GM03348 (cell line): ENCODE data around the gene COL16A1.

Experiments
- DNase-seq: peaks from one replicate; pipeline ENCODE4 v3.0.0; 2012; ENCODE audit warnings: low spot score

The COL16A1 gene

GRCh38 chr1:31703431-31704270 lies at the start of gene COL16A1:
COL16A1 (minus strand) TSS chr1:31704017; CDS start chr1:31702193, 1,824 bp downstream.
- DNase-seq = peak; percentile 94

GRCh38 chr1:31752952-31753475 lies 49.2 kb upstream of the COL16A1 start:
- DNase-seq = no peak

GRCh38 chr1:31752258-31752657 lies 48.4 kb upstream of the COL16A1 start:
- no peak for DNase-seq

- no peak for DNase-seq
These were observed 48.0 kb upstream of the COL16A1 start for GRCh38 chr1:31751822-31752241.

- peak; percentile 77 for DNase-seq
These were observed 47.2 kb upstream of the COL16A1 start for GRCh38 chr1:31750858-31751510.

GRCh38 chr1:31749785-31750735 lies 46.2 kb upstream of the COL16A1 start:
- DNase-seq = no peak

GRCh38 chr1:31748365-31748764 lies 44.5 kb upstream of the COL16A1 start:
- DNase-seq = no peak

GRCh38 chr1:31747304-31747703 lies 43.5 kb upstream of the COL16A1 start:
- no peak for DNase-seq

- DNase-seq = no peak
These were observed 42.9 kb upstream of the COL16A1 start for GRCh38 chr1:31746687-31747086.

- DNase-seq = no peak
These were observed 42.3 kb upstream of the COL16A1 start for GRCh38 chr1:31745946-31746670.

- peak; percentile 93 for DNase-seq
These were observed 41.5 kb upstream of the COL16A1 start for GRCh38 chr1:31745096-31745945.

GRCh38 chr1:31744165-31744888 lies 40.5 kb upstream of the COL16A1 start:
- DNase-seq = no peak

GRCh38 chr1:31742462-31743212 lies 38.8 kb upstream of the COL16A1 start:
- no peak for DNase-seq

GRCh38 chr1:31739346-31739745 lies 35.5 kb upstream of the COL16A1 start:
- DNase-seq = no peak

- no peak for DNase-seq
These were observed 32.9 kb upstream of the COL16A1 start for GRCh38 chr1:31736675-31737074.

GRCh38 chr1:31735571-31735970 lies 31.8 kb upstream of the COL16A1 start:
- no peak for DNase-seq

- no peak for DNase-seq
These were observed 30.8 kb upstream of the COL16A1 start for GRCh38 chr1:31734582-31735107.

- no peak for DNase-seq
These were observed 29.8 kb upstream of the COL16A1 start for GRCh38 chr1:31733389-31734219.
